NOMO-1 treated with dmso at 0.1 percent for 144 hours (cell line): ENCODE data around the gene ERMAP.
A peak's percentile ranks its signal among the peaks of the same experiment; 100 is the strongest.

Source experiments
- DNase-seq: peaks from one replicate; lab custom pipeline; 2025; ENCODE audit not compliant: unreplicated experiment; lab: John Stamatoyannopoulos, UW

Gene ERMAP

GRCh38 chr1:42816585-42817439 lies at the start of gene ERMAP, which contains the start of gene SVBP:
ERMAP (plus strand) TSS chr1:42817122; CDS start chr1:42830449, 13,327 bp downstream.
SVBP (minus strand) TSS chr1:42817397; CDS start chr1:42816544, 853 bp downstream.
- peak; percentile 79 for DNase-seq

- no peak for DNase-seq
Measured at GRCh38 chr1:42767510-42768000, 49.4 kb upstream of the ERMAP start.

DNA sequence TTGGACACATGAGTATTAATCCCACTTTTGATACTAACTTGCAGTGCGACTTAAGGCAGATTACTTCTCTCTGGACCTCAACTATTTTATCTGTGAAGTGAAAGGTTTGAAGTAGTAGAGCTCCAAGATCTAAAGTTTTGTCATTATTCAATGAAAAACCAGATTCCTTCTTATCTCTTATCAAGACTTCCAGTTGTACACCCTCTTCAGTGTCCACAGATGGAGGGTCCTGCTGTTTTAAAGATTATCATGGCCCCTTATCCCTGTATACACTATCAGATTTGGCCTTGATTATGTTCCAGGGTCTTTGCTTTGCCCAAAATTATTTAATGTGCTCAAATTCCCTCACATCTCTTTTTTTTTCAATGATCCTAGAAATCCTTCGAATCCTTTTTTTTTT lies 48.8 kb upstream of the ERMAP start:
- no peak for DNase-seq

DNA sequence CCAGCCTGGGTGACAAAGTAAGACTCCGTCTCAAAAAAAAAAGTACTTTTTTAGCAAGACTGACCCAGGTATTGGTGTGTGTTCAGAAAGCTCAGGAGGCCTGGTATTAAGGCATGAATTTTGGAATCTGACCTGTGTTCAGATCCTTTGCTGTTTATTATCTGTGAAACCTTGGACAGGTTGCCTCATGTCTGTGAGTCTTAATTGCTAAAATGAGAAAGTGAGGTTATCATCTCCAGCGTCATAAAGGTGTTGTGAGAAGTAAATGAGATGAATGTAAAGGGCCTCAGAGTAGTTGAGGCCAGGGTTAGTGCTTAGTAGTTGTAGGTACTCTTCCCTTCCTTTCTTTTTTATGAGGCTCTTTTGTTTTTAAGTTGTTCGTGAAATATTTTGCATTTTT lies 47.1 kb upstream of the ERMAP start:
- DNase-seq: no peak

GRCh38 chr1:42773420-42773819 lies 43.5 kb upstream of the ERMAP start:
- no peak for DNase-seq

DNA sequence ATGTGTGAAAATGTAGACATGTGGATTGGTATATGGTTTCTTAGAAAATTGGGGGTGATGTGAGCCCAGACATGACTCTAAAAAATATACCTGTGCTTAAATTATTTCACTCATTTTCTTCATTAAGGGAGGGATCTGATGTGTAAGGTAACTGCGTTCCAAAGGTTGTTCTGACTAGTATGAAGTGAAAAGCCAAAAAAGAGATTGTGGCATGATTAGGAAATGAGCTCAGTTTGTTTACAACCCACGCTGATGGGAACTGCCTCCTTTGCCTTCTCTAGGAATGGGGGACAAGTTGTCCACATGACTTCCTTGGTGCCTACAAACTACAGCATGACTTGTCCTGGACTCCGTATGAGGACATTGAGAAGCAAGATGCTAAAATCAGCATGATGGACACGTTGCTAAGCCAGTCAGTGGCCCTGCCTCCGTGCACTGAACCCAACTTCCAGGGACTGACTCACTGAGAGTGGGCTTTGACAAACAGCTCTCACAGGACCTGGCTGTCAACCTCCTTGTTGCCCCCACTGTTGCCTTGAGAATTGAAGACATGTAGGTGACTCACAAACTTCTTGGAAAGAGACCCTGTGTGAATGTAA lies 41.9 kb upstream of the ERMAP start:
- no peak for DNase-seq

GRCh38 chr1:42776502-42776901 lies 40.4 kb upstream of the ERMAP start:
- DNase-seq: no peak

DNA sequence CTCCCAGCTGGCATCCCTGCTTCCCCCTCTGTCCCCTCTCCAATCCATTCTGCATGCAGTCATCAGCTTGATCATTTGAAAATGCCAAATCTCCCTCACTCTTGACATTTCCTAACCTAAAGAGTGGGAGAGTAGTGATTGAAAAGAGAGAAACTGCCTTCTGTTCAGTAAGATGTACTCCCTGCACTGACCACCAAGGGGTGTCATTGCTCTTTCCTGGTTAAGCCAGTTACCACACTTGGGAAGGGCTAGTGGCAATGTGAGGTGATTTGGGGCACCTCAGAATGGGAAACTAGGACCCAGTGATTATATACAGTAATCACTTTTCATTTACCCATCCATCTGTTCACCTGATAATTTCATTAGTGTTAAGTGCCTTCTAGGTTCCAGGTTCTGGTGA lies 39.1 kb upstream of the ERMAP start:
- DNase-seq: no peak

- DNase-seq: no peak
Measured at GRCh38 chr1:42779725-42780124, 37.2 kb upstream of the ERMAP start.

- DNase-seq: no peak
Measured at GRCh38 chr1:42780176-42780575, 36.7 kb upstream of the ERMAP start.

GRCh38 chr1:42783092-42783491 lies 33.8 kb upstream of the ERMAP start:
- no peak for DNase-seq

GRCh38 chr1:42784547-42784945 lies 32.4 kb upstream of the ERMAP start:
- no peak for DNase-seq

DNA sequence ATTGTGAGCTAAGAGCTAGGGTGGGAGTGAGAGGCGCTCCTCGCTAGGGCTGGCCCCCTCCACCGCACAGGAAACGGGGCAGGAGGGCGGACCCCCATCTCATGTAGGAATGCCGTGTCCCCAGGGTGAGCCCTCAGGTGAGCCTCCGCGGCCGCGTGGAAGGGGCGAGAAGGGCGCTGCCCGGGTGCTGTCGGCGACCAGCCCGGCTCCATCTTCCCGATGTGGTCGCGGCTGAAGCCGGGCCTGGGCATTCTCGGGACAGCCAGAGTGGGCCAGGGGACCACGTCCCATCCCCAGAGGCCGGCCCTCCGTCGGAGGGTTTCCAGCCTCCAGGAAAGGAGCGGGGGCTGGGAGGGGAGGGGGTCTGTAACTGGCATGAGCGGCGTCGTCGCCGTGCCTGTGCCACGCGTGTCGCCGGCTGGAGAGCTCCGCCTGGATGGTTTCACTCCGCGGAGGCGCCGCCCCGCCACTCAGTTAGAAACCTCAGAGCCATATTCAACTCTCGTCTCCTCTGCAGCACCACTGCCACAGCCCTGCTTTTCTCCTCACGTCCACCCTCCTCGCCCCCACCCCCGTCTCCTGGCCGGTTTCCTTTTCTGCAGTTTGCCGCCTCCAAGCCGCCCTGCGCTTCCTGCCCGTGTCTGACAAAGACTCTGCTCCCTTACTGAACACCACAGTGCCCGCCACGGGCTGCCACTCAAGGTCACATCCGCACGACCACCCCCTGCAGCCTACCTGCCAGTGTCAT lies 31.8 kb upstream of the ERMAP start, which contains the start of gene TMEM269:
Gene TMEM269, plus strand, starts transcription at position 46 of the 748 bp plus-strand sequence. CDS start 4,903 bp downstream, outside the sequence.
- no peak for DNase-seq

DNA sequence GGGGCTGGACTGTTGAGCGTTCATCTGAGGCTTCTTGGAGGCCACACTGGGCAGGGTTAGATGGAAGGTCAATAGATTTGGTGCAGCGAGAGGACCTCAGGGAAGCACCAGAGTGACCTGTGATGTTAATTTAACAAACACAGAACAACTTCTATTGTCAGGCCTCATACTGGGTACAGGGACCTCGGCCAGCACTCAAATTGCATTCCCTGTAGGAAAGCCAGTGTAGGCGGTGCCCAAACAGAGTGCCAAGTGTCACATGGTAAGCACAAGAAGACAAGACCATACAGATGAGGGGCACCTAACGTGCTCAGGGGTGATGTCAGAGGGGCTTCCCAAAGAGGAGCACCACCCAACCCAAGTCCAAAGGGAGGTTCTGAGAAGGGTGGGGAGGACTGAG lies 30.8 kb upstream of the ERMAP start:
- no peak for DNase-seq

DNA sequence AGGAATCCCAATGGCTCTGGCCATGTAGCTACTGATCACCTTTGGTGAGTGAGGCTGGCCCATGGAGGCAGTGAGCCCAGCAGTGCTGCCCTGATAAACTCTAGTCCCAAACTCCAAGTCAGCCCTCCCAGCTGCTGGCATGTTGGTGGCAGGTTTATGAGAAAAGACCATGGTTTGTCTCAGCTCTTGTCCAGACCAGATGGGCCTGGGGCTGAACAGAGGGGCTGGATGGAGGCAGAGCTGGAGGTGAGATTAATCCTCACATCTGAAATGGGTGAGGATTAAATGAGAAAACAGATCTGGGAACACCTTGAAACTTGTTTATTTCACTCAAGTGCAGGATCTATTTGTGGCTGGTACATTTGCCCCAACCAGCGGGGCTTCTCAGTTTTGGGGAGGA lies 28.9 kb upstream of the ERMAP start:
- no peak for DNase-seq

DNA sequence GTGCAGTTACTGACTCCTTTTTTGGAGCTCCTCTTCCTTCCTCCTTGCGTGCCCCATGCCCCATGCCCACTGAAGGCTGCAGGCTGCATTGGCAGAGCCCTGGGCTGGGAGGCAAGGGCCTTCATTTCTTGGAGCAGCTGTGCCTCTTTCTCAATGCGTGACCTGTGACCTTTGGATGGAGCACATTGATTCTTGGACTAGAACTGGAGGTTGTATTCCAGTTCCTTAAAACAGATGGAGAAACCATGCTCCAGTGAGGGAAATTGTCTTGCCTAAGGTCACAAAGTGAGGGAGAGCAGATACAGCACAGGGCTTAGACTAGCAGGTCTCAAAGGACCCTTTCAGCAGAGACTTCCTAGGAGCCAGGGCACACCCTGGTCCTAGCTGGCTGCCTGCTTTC lies 23.1 kb upstream of the ERMAP start:
- DNase-seq: no peak

DNA sequence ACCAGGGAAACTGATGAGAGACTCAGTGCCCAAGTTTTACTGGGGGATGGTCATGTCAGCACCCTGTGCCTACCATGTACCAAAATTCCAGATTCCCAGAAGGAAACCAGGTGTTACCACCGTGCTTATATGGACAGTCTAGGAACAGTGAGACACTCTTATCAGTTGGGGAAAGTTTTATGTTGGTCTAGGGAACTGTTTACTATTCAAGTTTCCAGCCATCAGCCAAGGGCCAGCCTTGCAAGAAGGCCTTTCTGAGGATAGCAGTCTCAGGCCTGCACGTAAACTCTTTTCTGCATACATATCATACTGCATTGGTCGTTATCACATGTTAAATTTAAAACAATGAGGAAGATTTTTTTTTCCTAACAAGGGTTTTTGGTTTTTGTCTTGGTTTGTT lies 19.5 kb upstream of the ERMAP start:
- DNase-seq: no peak

GRCh38 chr1:42797979-42798378 lies 18.9 kb upstream of the ERMAP start:
- no peak for DNase-seq

GRCh38 chr1:42801832-42802473 lies 15.0 kb upstream of the ERMAP start:
- DNase-seq: no peak

GRCh38 chr1:42806171-42806570 lies 10.8 kb upstream of the ERMAP start:
- no peak for DNase-seq

- no peak for DNase-seq
Measured at GRCh38 chr1:42806593-42806992, 10.3 kb upstream of the ERMAP start.
